ENCODE results near the gene CLOCK.

The CLOCK gene

GRCh38 chr4:55538531-55538930 is 8.2 kb downstream of the CLOCK start:
- DNase-seq, result no peak

GRCh38 chr4:55534306-55534705 is 12.4 kb downstream of the CLOCK start:
- DNase-seq, result no peak

GRCh38 chr4:55530691-55531090 is 16.0 kb downstream of the CLOCK start:
- DNase-seq, result no peak

- no peak for DNase-seq
Observed at GRCh38 chr4:55530167-55530566, 16.5 kb downstream of the CLOCK start.

- DNase-seq, result no peak
Observed at GRCh38 chr4:55528491-55528890, 18.2 kb downstream of the CLOCK start.

- DNase-seq, result no peak
Observed at GRCh38 chr4:55524844-55525571, 21.7 kb downstream of the CLOCK start.

GRCh38 chr4:55518442-55518841 is 28.3 kb downstream of the CLOCK start:
- DNase-seq, result no peak

GRCh38 chr4:55517526-55518229 is 29.0 kb downstream of the CLOCK start:
- DNase-seq, result no peak

- DNase-seq, result no peak
Observed at GRCh38 chr4:55512922-55513571, 33.7 kb downstream of the CLOCK start.

GRCh38 chr4:55512077-55512476 is 34.6 kb downstream of the CLOCK start:
- no peak for DNase-seq

GRCh38 chr4:55510685-55511084 is 36.0 kb downstream of the CLOCK start:
- DNase-seq, result no peak

- DNase-seq, result no peak
Observed at GRCh38 chr4:55509266-55509665, 37.4 kb downstream of the CLOCK start.

- no peak for DNase-seq
Observed at GRCh38 chr4:55507612-55508011, 39.1 kb downstream of the CLOCK start.

- no peak for DNase-seq
Observed at GRCh38 chr4:55503169-55503568, 43.5 kb downstream of the CLOCK start.

GRCh38 chr4:55500072-55500471 is 46.6 kb downstream of the CLOCK start:
- DNase-seq, result no peak

GRCh38 chr4:55499495-55499894 is 47.2 kb downstream of the CLOCK start:
- no peak for DNase-seq

- DNase-seq, result no peak
Observed at GRCh38 chr4:55498051-55498450, 48.7 kb downstream of the CLOCK start.

- DNase-seq, result no peak
Observed at GRCh38 chr4:55491486-55491885, 55.2 kb downstream of the CLOCK start.

- DNase-seq, result no peak
Observed at GRCh38 chr4:55488716-55489115, 58.0 kb downstream of the CLOCK start.

- no peak for DNase-seq
Observed at GRCh38 chr4:55485821-55486220, 60.9 kb downstream of the CLOCK start.

- DNase-seq, result no peak
Observed at GRCh38 chr4:55483315-55483714, 63.4 kb downstream of the CLOCK start.

GRCh38 chr4:55475394-55476243 is 71.1 kb downstream of the CLOCK start:
- DNase-seq, result no peak

- no peak for DNase-seq
Observed at GRCh38 chr4:55469979-55470378, 76.7 kb downstream of the CLOCK start.

Data from activated T-cell treated with anti-CD3 and anti-CD28 coated beads, Interleukin-2, amount 50 U/mL, for 48 hours (primary cell).